ENCODE results near the gene RBPMS2.
"Not testable (repeated sequence)": the region's sequence is repeated elsewhere in the genome, so short reads cannot be mapped to it uniquely, and the experiment has no call there.

The RBPMS2 gene

GRCh38 chr15:64775551-64776401, at the start of gene RBPMS2:
RBPMS2 (minus strand) TSS chr15:64775589; CDS start chr15:64775319, 270 bp downstream.
- DNase-seq, result no peak

GRCh38 chr15:64824929-64825430, 49.6 kb upstream of the RBPMS2 start:
- DNase-seq, result no peak

GRCh38 chr15:64816452-64816851, 41.1 kb upstream of the RBPMS2 start:
- DNase-seq, result no peak

- not testable (repeated sequence) for DNase-seq
Measured at GRCh38 chr15:64814965-64815364, 39.6 kb upstream of the RBPMS2 start.

- not testable (repeated sequence) for DNase-seq
Measured at GRCh38 chr15:64814283-64814682, 38.9 kb upstream of the RBPMS2 start.

GRCh38 chr15:64813075-64813474, 37.7 kb upstream of the RBPMS2 start:
- DNase-seq, result no peak

- DNase-seq, result no peak
Measured at GRCh38 chr15:64810497-64811326, 35.3 kb upstream of the RBPMS2 start.

- no peak for DNase-seq
Measured at GRCh38 chr15:64809649-64810496, 34.5 kb upstream of the RBPMS2 start.

GRCh38 chr15:64808785-64809453, 33.5 kb upstream of the RBPMS2 start:
- no peak for DNase-seq

- DNase-seq, result no peak
Measured at GRCh38 chr15:64807751-64808222, 32.4 kb upstream of the RBPMS2 start.

- no peak for DNase-seq
Measured at GRCh38 chr15:64807051-64807749, 31.8 kb upstream of the RBPMS2 start.

- DNase-seq, result no peak
Measured at GRCh38 chr15:64806509-64806908, 31.1 kb upstream of the RBPMS2 start.

GRCh38 chr15:64804619-64805018, 29.2 kb upstream of the RBPMS2 start:
- no peak for DNase-seq

GRCh38 chr15:64803526-64803925, 28.1 kb upstream of the RBPMS2 start:
- DNase-seq, result no peak

GRCh38 chr15:64800476-64800875, 25.1 kb upstream of the RBPMS2 start:
- DNase-seq, result no peak

- DNase-seq, result not testable (repeated sequence)
Measured at GRCh38 chr15:64798905-64799304, 23.5 kb upstream of the RBPMS2 start.

- DNase-seq, result not testable (repeated sequence)
Measured at GRCh38 chr15:64795921-64796320, 20.5 kb upstream of the RBPMS2 start.

GRCh38 chr15:64795299-64795698, 19.9 kb upstream of the RBPMS2 start:
- not testable (repeated sequence) for DNase-seq

- no peak for DNase-seq
Measured at GRCh38 chr15:64792282-64792681, 16.9 kb upstream of the RBPMS2 start.

GRCh38 chr15:64791401-64791800, 16.0 kb upstream of the RBPMS2 start:
- DNase-seq, result no peak

- no peak for DNase-seq
Measured at GRCh38 chr15:64783796-64784195, 8.4 kb upstream of the RBPMS2 start.
